ENCODE data around the gene MBD3L2B.
"Not testable (repeated sequence)": the region's sequence is repeated elsewhere in the genome, so short reads cannot be mapped to it uniquely, and the experiment has no call there.

GRCh38 chr19:7056371-7056770, 35.1 kb upstream of the MBD3L2B start:
- TF ChIP-seq, protein P1, sequence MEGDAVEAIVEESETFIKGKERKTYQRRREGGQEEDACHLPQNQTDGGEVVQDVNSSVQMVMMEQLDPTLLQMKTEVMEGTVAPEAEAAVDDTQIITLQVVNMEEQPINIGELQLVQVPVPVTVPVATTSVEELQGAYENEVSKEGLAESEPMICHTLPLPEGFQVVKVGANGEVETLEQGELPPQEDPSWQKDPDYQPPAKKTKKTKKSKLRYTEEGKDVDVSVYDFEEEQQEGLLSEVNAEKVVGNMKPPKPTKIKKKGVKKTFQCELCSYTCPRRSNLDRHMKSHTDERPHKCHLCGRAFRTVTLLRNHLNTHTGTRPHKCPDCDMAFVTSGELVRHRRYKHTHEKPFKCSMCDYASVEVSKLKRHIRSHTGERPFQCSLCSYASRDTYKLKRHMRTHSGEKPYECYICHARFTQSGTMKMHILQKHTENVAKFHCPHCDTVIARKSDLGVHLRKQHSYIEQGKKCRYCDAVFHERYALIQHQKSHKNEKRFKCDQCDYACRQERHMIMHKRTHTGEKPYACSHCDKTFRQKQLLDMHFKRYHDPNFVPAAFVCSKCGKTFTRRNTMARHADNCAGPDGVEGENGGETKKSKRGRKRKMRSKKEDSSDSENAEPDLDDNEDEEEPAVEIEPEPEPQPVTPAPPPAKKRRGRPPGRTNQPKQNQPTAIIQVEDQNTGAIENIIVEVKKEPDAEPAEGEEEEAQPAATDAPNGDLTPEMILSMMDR (IDR thresholded peaks at IDR 0.05) = not testable (repeated sequence)
- TF ChIP-seq POLR2A (IDR thresholded peaks at IDR 0.05) = not testable (repeated sequence)
